ENCODE measurements around the gene RSPH6A. TPM values are rescaled to one million over a fixed set of nuclear protein-coding genes. Genes with fewer than 3 reads are reported as not detected.
A peak's percentile ranks its signal among the peaks of the same experiment; 100 is the strongest.

The RSPH6A gene
- total RNA-seq, 4 donors from 2014 or later: 0.11 TPM; not detected in 3

DNA sequence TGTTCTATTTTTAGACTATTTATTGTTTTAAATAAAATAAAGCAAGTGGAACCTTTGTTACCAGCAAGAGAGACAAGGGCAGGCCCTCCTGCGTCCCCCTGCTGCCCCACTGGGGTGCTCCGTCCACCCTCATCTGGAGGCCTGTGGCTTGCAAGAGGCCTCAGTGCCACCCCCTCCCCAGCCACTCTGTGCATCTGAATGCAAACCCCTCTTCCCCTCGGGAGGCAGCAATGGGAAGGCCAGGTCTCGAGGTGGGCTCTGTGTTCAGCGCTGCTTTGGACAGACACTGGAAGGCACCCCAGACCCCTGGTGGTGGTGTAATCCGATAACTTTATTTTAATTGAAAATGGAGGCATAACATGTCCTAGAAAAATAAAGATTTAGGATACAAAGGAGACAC is 50.6 kb downstream of the RSPH6A start:
- H3K27me3 ChIP-seq: no peaks in the 10 kb centered on the region
- WGBS: 46% methylated on average over 6 of the region's 6 CpGs
- intact Hi-C loops (cut with DNase I): no loop called here
- peaks cover 0 to 7% (median 0%) of the 10 kb centered on the region in 4 donors for H3K36me3 ChIP-seq
- no peaks in the 10 kb centered on the region for H3K9me3 ChIP-seq
- DNase-seq (ENCODE audit: extremely low spot score): no peak
- peak overlapping the region; percentile 91 to 98 (median 97) for H3K27ac ChIP-seq (replicated peaks in 1 of 4)
- H3K4me1 ChIP-seq: peaks cover 38 to 55% (median 47%) of the 10 kb centered on the region in 4 donors
- TF ChIP-seq POLR2A (IDR thresholded peaks at IDR 0.05; ENCODE audit: low read depth): no peak
- no peak for TF ChIP-seq EP300 (IDR thresholded peaks at IDR 0.05)
- no peak for TF ChIP-seq POLR2AphosphoS5 (IDR thresholded peaks at IDR 0.05)
- TF ChIP-seq, protein P1, sequence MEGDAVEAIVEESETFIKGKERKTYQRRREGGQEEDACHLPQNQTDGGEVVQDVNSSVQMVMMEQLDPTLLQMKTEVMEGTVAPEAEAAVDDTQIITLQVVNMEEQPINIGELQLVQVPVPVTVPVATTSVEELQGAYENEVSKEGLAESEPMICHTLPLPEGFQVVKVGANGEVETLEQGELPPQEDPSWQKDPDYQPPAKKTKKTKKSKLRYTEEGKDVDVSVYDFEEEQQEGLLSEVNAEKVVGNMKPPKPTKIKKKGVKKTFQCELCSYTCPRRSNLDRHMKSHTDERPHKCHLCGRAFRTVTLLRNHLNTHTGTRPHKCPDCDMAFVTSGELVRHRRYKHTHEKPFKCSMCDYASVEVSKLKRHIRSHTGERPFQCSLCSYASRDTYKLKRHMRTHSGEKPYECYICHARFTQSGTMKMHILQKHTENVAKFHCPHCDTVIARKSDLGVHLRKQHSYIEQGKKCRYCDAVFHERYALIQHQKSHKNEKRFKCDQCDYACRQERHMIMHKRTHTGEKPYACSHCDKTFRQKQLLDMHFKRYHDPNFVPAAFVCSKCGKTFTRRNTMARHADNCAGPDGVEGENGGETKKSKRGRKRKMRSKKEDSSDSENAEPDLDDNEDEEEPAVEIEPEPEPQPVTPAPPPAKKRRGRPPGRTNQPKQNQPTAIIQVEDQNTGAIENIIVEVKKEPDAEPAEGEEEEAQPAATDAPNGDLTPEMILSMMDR (IDR thresholded peaks at IDR 0.05): no peak
- peak overlapping the region in 2 of 4 donors; percentile 12 to 20 for H3K4me3 ChIP-seq

DNA sequence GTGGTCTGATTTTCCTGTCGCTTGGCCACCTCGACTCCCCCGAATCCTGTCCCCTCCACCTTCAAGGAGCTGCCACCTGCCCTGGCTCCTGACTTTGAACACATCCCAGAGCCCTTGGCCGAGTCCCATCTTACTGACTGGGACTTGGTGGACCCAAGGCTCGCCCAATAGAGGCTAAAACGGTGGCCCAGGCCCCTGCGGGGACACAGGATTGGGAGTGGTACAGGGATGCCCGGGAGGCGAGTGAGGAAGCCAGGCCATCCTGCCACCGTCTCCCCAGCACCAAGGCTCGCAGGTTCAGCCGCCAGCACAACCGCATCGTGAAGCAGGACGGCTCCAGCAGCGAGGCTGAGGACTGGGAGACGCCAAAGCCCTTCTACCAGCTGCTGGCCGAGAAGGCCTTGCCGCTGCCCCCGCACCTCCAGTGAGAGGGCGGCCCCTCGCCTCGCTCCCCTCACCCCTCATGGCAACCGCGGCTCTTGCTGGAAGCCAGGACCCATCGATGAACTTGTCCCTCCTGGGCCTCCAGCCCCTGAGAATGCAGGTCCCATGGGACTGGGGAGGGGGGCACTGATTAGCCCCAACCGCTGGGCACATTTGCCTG is 51.3 kb downstream of the RSPH6A start:
- no peaks in the 10 kb centered on the region for H3K27me3 ChIP-seq
- WGBS: 56% methylated on average over 17 of the region's 27 CpGs
- DNase-seq (ENCODE audit: extremely low spot score): no peak
- TF ChIP-seq EP300 (IDR thresholded peaks at IDR 0.05) (no peak), POLR2A (IDR thresholded peaks at IDR 0.05; ENCODE audit: low read depth) (no peak), POLR2AphosphoS5 (IDR thresholded peaks at IDR 0.05) (no peak)
- TF ChIP-seq, protein P1 (IDR thresholded peaks at IDR 0.05): no peak
- no peaks in the 10 kb centered on the region for H3K9me3 ChIP-seq
- H3K4me1 ChIP-seq: peaks cover 38 to 55% (median 46%) of the 10 kb centered on the region in 4 donors
- H3K36me3 ChIP-seq: peaks cover 0 to 7% (median 0%) of the 10 kb centered on the region in 4 donors
- intact Hi-C loops (cut with DNase I): no loop called here
- H3K4me3 ChIP-seq: peak overlapping the region in 2 of 4 donors; percentile 12 to 20
- peak overlapping the region; percentile 91 to 98 (median 97) for H3K27ac ChIP-seq (replicated peaks in 1 of 4)

DNA sequence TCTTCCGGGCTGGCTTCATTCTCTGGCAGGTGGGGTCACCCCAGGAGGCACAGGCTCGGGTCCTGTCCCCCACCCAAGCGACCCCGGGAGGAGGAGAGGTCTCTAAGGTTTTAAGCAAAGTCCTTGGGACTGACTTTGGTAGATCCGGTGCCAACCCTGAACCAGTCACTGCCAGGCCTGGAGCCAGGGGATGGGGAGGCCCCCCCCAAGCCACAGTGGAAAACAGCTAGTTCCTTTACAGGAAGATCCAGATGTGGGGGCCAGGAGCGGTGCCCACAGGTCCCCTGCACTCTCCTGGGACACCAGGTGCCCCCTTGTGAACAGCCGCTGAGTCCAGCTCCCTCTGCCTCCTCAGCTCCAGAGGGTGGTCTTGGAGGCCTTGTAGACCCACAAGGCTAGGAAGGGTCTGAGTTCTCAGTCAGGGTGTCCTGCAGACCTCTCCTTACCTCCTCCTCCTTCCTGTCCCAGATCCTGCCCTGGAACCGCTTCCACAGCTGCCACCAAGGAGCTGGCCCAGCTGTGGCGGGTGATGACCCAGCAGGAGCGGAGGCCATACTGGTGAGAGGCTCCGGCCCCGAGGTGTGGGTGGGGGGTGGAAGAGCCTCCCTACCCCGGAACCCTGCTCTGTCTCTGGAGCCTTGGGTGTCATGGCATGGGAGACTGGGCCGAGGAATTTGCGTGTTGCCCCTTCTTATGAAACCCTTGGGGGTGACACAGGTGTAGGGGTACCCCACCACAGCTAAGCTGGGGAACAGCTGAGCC is 52.1 kb downstream of the RSPH6A start:
- DNase-seq (ENCODE audit: extremely low spot score): no peak
- Histone ChIP-seq H3K27ac (replicated peaks in 1 of 4) (peak overlapping the region; percentile 91 to 98 (median 97)), H3K36me3 (peaks cover 0 to 7% (median 0%) of the 10 kb centered on the region in 4 donors), H3K4me3 (no peak overlapping the region), H3K27me3 (no peaks in the 10 kb centered on the region), H3K9me3 (no peaks in the 10 kb centered on the region), H3K4me1 (peaks cover 38 to 52% (median 46%) of the 10 kb centered on the region in 4 donors)
- TF ChIP-seq EP300 (IDR thresholded peaks at IDR 0.05): no peak
- intact Hi-C loops (cut with DNase I): no loop called here
- 91% methylated on average over 6 of the region's 15 CpGs for WGBS

DNA sequence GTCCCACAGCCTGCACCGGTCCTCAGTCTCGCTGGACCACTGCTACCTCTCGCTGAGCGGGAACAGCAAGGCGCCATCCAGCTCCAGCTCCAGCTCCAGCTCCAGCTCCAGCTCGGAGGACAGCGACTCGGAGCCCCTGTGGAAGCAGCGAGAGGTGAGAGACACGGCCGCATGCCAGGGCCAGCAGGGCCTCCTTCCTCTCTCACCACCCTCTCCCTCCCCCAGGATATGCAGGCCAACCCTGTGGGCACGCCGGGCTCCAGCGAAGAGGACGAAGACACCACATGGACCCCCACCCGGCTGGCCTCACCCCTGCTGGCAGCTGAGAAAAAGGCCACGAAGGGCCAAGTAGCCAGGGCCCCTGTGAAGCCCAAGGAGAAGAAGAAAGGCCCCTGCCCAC is 53.4 kb downstream of the RSPH6A start:
- no peak overlapping the region for H3K27ac ChIP-seq (replicated peaks in 1 of 4)
- 78% methylated on average over 11 of the region's 17 CpGs for WGBS
- peaks cover 32 to 42% (median 39%) of the 10 kb centered on the region in 4 donors for H3K4me1 ChIP-seq
- peaks cover 0 to 7% (median 0%) of the 10 kb centered on the region in 4 donors for H3K36me3 ChIP-seq
- intact Hi-C loops (cut with DNase I): no loop called here
- no peak for DNase-seq (ENCODE audit: extremely low spot score)
- TF ChIP-seq, protein P1 (IDR thresholded peaks at IDR 0.05): no peak
- TF ChIP-seq POLR2A (IDR thresholded peaks at IDR 0.05; ENCODE audit: low read depth) (no peak), POLR2AphosphoS5 (IDR thresholded peaks at IDR 0.05) (no peak), EP300 (IDR thresholded peaks at IDR 0.05) (no peak)
- H3K27me3 ChIP-seq: no peaks in the 10 kb centered on the region
- H3K4me3 ChIP-seq: no peak overlapping the region
- no peaks in the 10 kb centered on the region for H3K9me3 ChIP-seq

DNA sequence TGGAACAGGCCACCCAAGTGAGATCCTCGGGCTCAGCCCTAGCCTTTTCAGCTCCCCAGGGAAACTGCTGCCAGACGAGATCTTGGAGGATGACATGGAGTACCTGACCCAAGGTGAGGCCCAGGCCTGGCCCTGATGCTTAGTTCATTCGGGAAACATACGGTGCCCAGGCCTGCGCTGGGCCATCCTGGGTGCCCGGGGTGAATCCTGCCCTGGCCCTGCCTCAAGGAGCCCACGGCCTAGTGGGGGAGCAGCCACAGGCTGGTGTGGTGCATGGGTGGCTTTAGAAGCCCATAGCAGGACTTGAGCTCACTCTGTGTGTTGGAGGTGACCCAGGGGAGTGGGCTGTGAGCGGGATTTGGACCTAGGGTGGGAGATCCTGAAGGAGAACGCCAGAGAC is 56.2 kb downstream of the RSPH6A start:
- intact Hi-C loops (cut with DNase I): no loop called here
- Histone ChIP-seq H3K27ac (replicated peaks in 1 of 4) (no peak overlapping the region), H3K4me1 (peaks cover 4 to 14% (median 12%) of the 10 kb centered on the region in 4 donors), H3K4me3 (no peak overlapping the region), H3K36me3 (no peaks in the 10 kb centered on the region), H3K9me3 (no peaks in the 10 kb centered on the region), H3K27me3 (no peaks in the 10 kb centered on the region)
- TF ChIP-seq, protein P1 (IDR thresholded peaks at IDR 0.05): no peak
- no peak for TF ChIP-seq EP300 (IDR thresholded peaks at IDR 0.05)
- no peak for TF ChIP-seq POLR2AphosphoS5 (IDR thresholded peaks at IDR 0.05)
- TF ChIP-seq POLR2A (IDR thresholded peaks at IDR 0.05; ENCODE audit: low read depth): no peak
- DNase-seq (ENCODE audit: extremely low spot score): no peak
- 76% methylated on average over 3 of the region's 9 CpGs for WGBS
